ENCODE results near the gene ABHD2.

Gene ABHD2

DNA sequence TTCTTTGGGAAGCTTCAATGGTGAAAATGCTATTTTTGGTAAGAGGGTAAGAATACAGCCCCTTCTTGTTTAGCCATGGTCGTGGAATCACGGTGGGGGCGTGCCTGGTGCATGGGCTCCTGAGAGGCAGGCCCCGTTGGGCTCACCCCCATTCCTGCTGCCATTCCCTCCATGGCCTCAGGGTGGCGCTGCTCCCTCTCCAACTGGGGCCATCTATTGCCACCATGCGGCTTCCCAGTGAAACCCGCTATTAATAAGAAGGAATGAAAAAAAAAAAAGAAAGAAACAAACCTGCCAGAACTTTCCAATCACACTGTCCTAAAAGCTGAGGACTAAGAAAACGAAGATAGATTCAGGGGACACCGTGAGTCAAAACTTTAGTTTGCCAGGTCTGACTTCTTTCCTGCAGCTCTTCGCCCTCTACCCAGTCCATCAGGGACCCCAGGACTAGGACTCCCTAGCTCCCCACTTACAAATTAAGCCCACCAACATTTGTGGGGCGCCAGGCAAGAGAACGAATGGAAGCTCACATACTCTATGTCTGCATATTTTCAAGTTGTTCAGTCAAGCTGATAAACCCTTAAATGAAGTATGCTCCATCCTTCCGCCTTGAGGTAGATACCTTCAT lies 30.6 kb upstream of the ABHD2 start:
- H3K4me3 ChIP-seq (ENCODE audit: low read length) = no peak overlapping the region
- H3K79me2 ChIP-seq (ENCODE audit: low read length) = no peaks in the 10 kb centered on the region
- no peak overlapping the region for H3K27ac ChIP-seq (ENCODE audit: low read length)
- TF ChIP-seq, protein P1, sequence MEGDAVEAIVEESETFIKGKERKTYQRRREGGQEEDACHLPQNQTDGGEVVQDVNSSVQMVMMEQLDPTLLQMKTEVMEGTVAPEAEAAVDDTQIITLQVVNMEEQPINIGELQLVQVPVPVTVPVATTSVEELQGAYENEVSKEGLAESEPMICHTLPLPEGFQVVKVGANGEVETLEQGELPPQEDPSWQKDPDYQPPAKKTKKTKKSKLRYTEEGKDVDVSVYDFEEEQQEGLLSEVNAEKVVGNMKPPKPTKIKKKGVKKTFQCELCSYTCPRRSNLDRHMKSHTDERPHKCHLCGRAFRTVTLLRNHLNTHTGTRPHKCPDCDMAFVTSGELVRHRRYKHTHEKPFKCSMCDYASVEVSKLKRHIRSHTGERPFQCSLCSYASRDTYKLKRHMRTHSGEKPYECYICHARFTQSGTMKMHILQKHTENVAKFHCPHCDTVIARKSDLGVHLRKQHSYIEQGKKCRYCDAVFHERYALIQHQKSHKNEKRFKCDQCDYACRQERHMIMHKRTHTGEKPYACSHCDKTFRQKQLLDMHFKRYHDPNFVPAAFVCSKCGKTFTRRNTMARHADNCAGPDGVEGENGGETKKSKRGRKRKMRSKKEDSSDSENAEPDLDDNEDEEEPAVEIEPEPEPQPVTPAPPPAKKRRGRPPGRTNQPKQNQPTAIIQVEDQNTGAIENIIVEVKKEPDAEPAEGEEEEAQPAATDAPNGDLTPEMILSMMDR (IDR thresholded peaks at IDR 0.05; ENCODE audit: low read length) = peak; percentile 98
- TF ChIP-seq EZH2phosphoT487 (IDR thresholded peaks at IDR 0.05; ENCODE audit: low read length) (no peak), EZH2 (optimal IDR thresholded peaks at IDR 0.05; ENCODE audit: low read depth, low read length) (no peak)
- H2AFZ ChIP-seq (ENCODE audit: low read length) = peak overlapping the region; percentile 16
- H3K9ac ChIP-seq (ENCODE audit: low read length) = no peak overlapping the region
- no peaks in the 10 kb centered on the region for H4K20me1 ChIP-seq (ENCODE audit: insufficient read depth, low read length)
- no peaks in the 10 kb centered on the region for H3F3A ChIP-seq (ENCODE audit: insufficient read depth, low read length)
- H3K9me2 ChIP-seq (replicated peaks; ENCODE audit: insufficient read depth, low read length) = no peaks in the 10 kb centered on the region
- H3K9me3 ChIP-seq (replicated peaks; ENCODE audit: insufficient read depth, low read length) = no peaks in the 10 kb centered on the region
- H3K4me1 ChIP-seq (ENCODE audit: low read length) = no peaks in the 10 kb centered on the region; the same call in 1 of the 2 replicates
- H3K4me2 ChIP-seq (ENCODE audit: low read depth, low read length) = no peak overlapping the region; the same call in 1 of the 2 replicates
- H3K27me3 ChIP-seq (replicated peaks; ENCODE audit: insufficient read depth, low read length) = no peaks in the 10 kb centered on the region
- DNase-seq = peak; percentile 77
- H3K36me3 ChIP-seq (replicated peaks; ENCODE audit: insufficient read depth, low read length) = no peaks in the 10 kb centered on the region

DNA sequence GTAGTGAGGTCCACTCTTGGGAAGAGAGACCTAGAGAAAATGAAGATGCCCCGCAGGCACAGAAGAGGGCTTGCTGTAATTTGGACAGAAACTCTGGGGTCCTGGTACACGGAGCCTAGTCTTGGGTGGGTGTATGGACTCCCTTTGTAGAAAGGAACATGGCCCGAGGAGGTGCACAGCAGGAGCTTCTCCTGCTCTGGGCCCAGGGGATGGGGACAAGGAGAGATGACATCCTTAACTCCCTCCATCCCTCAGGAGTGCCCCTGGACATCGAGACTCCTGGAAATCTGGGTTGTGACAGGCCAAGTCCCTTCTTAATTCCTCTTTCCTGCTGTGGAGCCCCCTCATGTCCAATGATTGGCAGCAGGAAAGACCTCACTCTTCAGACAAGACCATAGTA lies 29.9 kb upstream of the ABHD2 start:
- H4K20me1 ChIP-seq (ENCODE audit: insufficient read depth, low read length) = no peaks in the 10 kb centered on the region
- no peak overlapping the region for H2AFZ ChIP-seq (ENCODE audit: low read length)
- H3K36me3 ChIP-seq (replicated peaks; ENCODE audit: insufficient read depth, low read length) = no peaks in the 10 kb centered on the region
- DNase-seq = no peak
- H3K4me3 ChIP-seq (ENCODE audit: low read length) = no peak overlapping the region
- H3F3A ChIP-seq (ENCODE audit: insufficient read depth, low read length) = no peaks in the 10 kb centered on the region
- H3K9me3 ChIP-seq (replicated peaks; ENCODE audit: insufficient read depth, low read length) = no peaks in the 10 kb centered on the region
- H3K4me1 ChIP-seq (ENCODE audit: low read length) = no peaks in the 10 kb centered on the region; the same call in 1 of the 2 replicates
- no peak overlapping the region for H3K27ac ChIP-seq (ENCODE audit: low read length)
- H3K27me3 ChIP-seq (replicated peaks; ENCODE audit: insufficient read depth, low read length) = no peaks in the 10 kb centered on the region
- no peaks in the 10 kb centered on the region for H3K9me2 ChIP-seq (replicated peaks; ENCODE audit: insufficient read depth, low read length)
- TF ChIP-seq, protein P1 (IDR thresholded peaks at IDR 0.05; ENCODE audit: low read length) = no peak
- TF ChIP-seq EZH2phosphoT487 (IDR thresholded peaks at IDR 0.05; ENCODE audit: low read length) (no peak), EZH2 (optimal IDR thresholded peaks at IDR 0.05; ENCODE audit: low read depth, low read length) (no peak)
- no peak overlapping the region for H3K4me2 ChIP-seq (ENCODE audit: low read depth, low read length)
- H3K79me2 ChIP-seq (ENCODE audit: low read length) = no peaks in the 10 kb centered on the region
- no peak overlapping the region for H3K9ac ChIP-seq (ENCODE audit: low read length)

DNA sequence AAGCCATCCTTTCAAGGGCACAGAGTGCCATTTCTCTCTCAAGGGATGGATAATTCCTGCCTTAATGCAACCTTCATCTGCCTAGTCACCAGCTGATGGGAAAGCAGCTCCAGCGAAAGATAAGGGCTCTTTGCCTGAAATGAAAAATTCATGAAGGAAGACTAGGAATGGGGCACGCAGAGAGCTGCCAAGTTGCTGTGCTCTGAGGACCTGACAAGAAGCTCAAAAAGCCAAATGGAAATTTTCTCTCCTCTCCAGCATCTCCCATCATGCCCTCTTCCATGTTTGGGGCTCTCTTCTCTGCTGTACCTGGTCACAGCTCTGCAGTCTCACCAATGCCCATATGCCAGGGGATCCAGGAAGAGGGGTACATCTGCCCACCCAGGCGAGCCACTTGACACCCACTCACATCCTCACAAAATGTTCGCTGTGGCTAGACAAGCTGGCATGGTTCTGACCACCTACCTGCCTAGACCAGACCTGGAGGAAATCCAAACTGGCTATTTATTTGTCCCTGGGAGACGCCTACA lies 29.3 kb upstream of the ABHD2 start:
- H2AFZ ChIP-seq (ENCODE audit: low read length) = no peak overlapping the region
- no peak overlapping the region for H3K27ac ChIP-seq (ENCODE audit: low read length)
- H3K4me1 ChIP-seq (ENCODE audit: low read length) = no peaks in the 10 kb centered on the region; the same call in 1 of the 2 replicates
- TF ChIP-seq, protein P1 (IDR thresholded peaks at IDR 0.05; ENCODE audit: low read length) = no peak
- TF ChIP-seq EZH2 (optimal IDR thresholded peaks at IDR 0.05; ENCODE audit: low read depth, low read length) (no peak), EZH2phosphoT487 (IDR thresholded peaks at IDR 0.05; ENCODE audit: low read length) (no peak)
- no peak overlapping the region for H3K9ac ChIP-seq (ENCODE audit: low read length)
- H3K36me3 ChIP-seq (replicated peaks; ENCODE audit: insufficient read depth, low read length) = no peaks in the 10 kb centered on the region
- H3K4me2 ChIP-seq (ENCODE audit: low read depth, low read length) = no peak overlapping the region
- no peaks in the 10 kb centered on the region for H3F3A ChIP-seq (ENCODE audit: insufficient read depth, low read length)
- H4K20me1 ChIP-seq (ENCODE audit: insufficient read depth, low read length) = no peaks in the 10 kb centered on the region
- DNase-seq = no peak
- H3K9me3 ChIP-seq (replicated peaks; ENCODE audit: insufficient read depth, low read length) = no peaks in the 10 kb centered on the region
- H3K27me3 ChIP-seq (replicated peaks; ENCODE audit: insufficient read depth, low read length) = no peaks in the 10 kb centered on the region
- no peak overlapping the region for H3K4me3 ChIP-seq (ENCODE audit: low read length)
- H3K9me2 ChIP-seq (replicated peaks; ENCODE audit: insufficient read depth, low read length) = no peaks in the 10 kb centered on the region
- no peaks in the 10 kb centered on the region for H3K79me2 ChIP-seq (ENCODE audit: low read length)

Data from MM.1S (cell line).